ENCODE results near the gene FBXO42.

Gene FBXO42

GRCh38 chr1:16199700-16200099 lies 152.6 kb downstream of the FBXO42 start:
- no peak for DNase-seq

- DNase-seq, result no peak
Observed at GRCh38 chr1:16199157-16199501, 153.2 kb downstream of the FBXO42 start.

- no peak for DNase-seq
Observed at GRCh38 chr1:16198444-16199156, 153.7 kb downstream of the FBXO42 start.

GRCh38 chr1:16196874-16197273 lies 155.4 kb downstream of the FBXO42 start:
- no peak for DNase-seq

Data from NCI-H1417 treated with DMSO at 0.1 percent for 48 hours (cell line).